ENCODE measurements around the gene MALRD1. TPM values are rescaled to one million over a fixed set of nuclear protein-coding genes. Genes with fewer than 3 reads are reported as not detected.

MALRD1 gene
- total and polyA plus RNA-seq, 2 donors from 2014 or later: 2.0 to 2.4 TPM

- Histone ChIP-seq H3K4me1 (ENCODE audit: control insufficient read depth in 2 of 3, insufficient read depth in 2 of 3, low read depth in 1 of 3, low read length in 3 of 3) (no peaks in the 10 kb centered on the region), H3K9ac (ENCODE audit: low read length in 3 of 3) (no peak overlapping the region), H3K36me3 (ENCODE audit: control insufficient read depth in 2 of 3, insufficient read depth in 3 of 3, low read length in 3 of 3) (no peaks in the 10 kb centered on the region), H3K27me3 (ENCODE audit: control insufficient read depth, insufficient read depth, low read length) (no peaks in the 10 kb centered on the region), H3K27ac (ENCODE audit: low read depth in 2 of 2, low read length in 2 of 2) (no peak overlapping the region), H3K4me3 (ENCODE audit: low read length in 3 of 3) (no peak overlapping the region), H3K9me3 (ENCODE audit: control insufficient read depth in 2 of 3, insufficient read depth in 1 of 3, low read length in 3 of 3) (no peaks in the 10 kb centered on the region)
- intact Hi-C loops (cut with DNase I): no loop called here
- DNase-seq (no peak), FAIRE-seq (no peak)
- TF ChIP-seq CTCF (IDR thresholded peaks at IDR 0.05; ENCODE audit: borderline replicate concordance, extremely low read depth, insufficient read depth): no peak
Measured at GRCh38 chr10:19373988-19374387, 325.4 kb downstream of the MALRD1 start.

- H3K27me3 ChIP-seq (ENCODE audit: control insufficient read depth, insufficient read depth, low read length): no peaks in the 10 kb centered on the region
- H3K4me3 ChIP-seq (ENCODE audit: low read length in 3 of 3): no peak overlapping the region
- intact Hi-C loops (cut with DNase I): no loop called here
- H3K4me1 ChIP-seq (ENCODE audit: control insufficient read depth in 2 of 3, insufficient read depth in 2 of 3, low read depth in 1 of 3, low read length in 3 of 3): no peaks in the 10 kb centered on the region
- FAIRE-seq (no peak), DNase-seq (no peak)
- H3K9me3 ChIP-seq (ENCODE audit: control insufficient read depth in 2 of 3, insufficient read depth in 1 of 3, low read length in 3 of 3): no peaks in the 10 kb centered on the region
- H3K27ac ChIP-seq (ENCODE audit: low read depth in 2 of 2, low read length in 2 of 2): no peak overlapping the region
- H3K36me3 ChIP-seq (ENCODE audit: control insufficient read depth in 2 of 3, insufficient read depth in 3 of 3, low read length in 3 of 3): no peaks in the 10 kb centered on the region
- no peak overlapping the region for H3K9ac ChIP-seq (ENCODE audit: low read length in 3 of 3)
- TF ChIP-seq CTCF (IDR thresholded peaks at IDR 0.05; ENCODE audit: borderline replicate concordance, extremely low read depth, insufficient read depth): no peak
Measured at GRCh38 chr10:19385846-19386450, 337.3 kb downstream of the MALRD1 start.

- H3K9ac ChIP-seq (ENCODE audit: low read length in 3 of 3): no peak overlapping the region
- H3K27me3 ChIP-seq (ENCODE audit: control insufficient read depth, insufficient read depth, low read length): no peaks in the 10 kb centered on the region
- no peak overlapping the region for H3K4me3 ChIP-seq (ENCODE audit: low read length in 3 of 3)
- TF ChIP-seq CTCF (IDR thresholded peaks at IDR 0.05; ENCODE audit: borderline replicate concordance, extremely low read depth, insufficient read depth): no peak
- intact Hi-C loops (cut with DNase I): no loop called here
- H3K36me3 ChIP-seq (ENCODE audit: control insufficient read depth in 2 of 3, insufficient read depth in 3 of 3, low read length in 3 of 3): no peaks in the 10 kb centered on the region
- DNase-seq: no peak
- no peak overlapping the region for H3K27ac ChIP-seq (ENCODE audit: low read depth in 2 of 2, low read length in 2 of 2)
- no peaks in the 10 kb centered on the region for H3K4me1 ChIP-seq (ENCODE audit: control insufficient read depth in 2 of 3, insufficient read depth in 2 of 3, low read depth in 1 of 3, low read length in 3 of 3)
- H3K9me3 ChIP-seq (ENCODE audit: control insufficient read depth in 2 of 3, insufficient read depth in 1 of 3, low read length in 3 of 3): no peaks in the 10 kb centered on the region
- no peak for FAIRE-seq
Measured at GRCh38 chr10:19408924-19409323, 360.3 kb downstream of the MALRD1 start.

- Histone ChIP-seq H3K27me3 (ENCODE audit: control insufficient read depth, insufficient read depth, low read length) (no peaks in the 10 kb centered on the region), H3K4me1 (ENCODE audit: control insufficient read depth in 2 of 3, insufficient read depth in 2 of 3, low read depth in 1 of 3, low read length in 3 of 3) (no peaks in the 10 kb centered on the region), H3K36me3 (ENCODE audit: control insufficient read depth in 2 of 3, insufficient read depth in 3 of 3, low read length in 3 of 3) (no peaks in the 10 kb centered on the region), H3K27ac (ENCODE audit: low read depth in 2 of 2, low read length in 2 of 2) (no peak overlapping the region), H3K9ac (ENCODE audit: low read length in 3 of 3) (no peak overlapping the region), H3K9me3 (ENCODE audit: control insufficient read depth in 2 of 3, insufficient read depth in 1 of 3, low read length in 3 of 3) (no peaks in the 10 kb centered on the region), H3K4me3 (ENCODE audit: low read length in 3 of 3) (no peak overlapping the region)
- TF ChIP-seq CTCF (IDR thresholded peaks at IDR 0.05; ENCODE audit: borderline replicate concordance, extremely low read depth, insufficient read depth): no peak
- intact Hi-C loops (cut with DNase I): no loop called here
- DNase-seq (no peak), FAIRE-seq (no peak)
Measured at GRCh38 chr10:19411119-19411518, 362.5 kb downstream of the MALRD1 start.

Data from kidney (tissue), 14 donors.